IMR-90 (cell line): ENCODE measurements around the gene EPPIN. TPM values are rescaled to one million over a fixed set of nuclear protein-coding genes. Genes with fewer than 3 reads are reported as not detected.

Experiments
- ATAC-seq: fragments of 200-7000 bp; cut with Tn5 transposase; 2 replicates; pipeline ENCODE4 v1.9.1; 2020; ENCODE audit warnings: low read depth, mild to moderate bottlenecking, moderate library complexity
- BruUV-seq: library from RNA; stranded (reverse); fragments of 400-500 nt; replicated peaks from 2 replicates; lab custom pipeline; 2021; lab: Mats Ljungman, UMichigan
- CTCF ChIA-PET: fragments of 300-600 bp; formaldehyde crosslinking; extraction: SDS; loops from one replicate; lab custom pipeline; 2021; ENCODE audit warnings: antibody characterized with exemption; lab: Yijun Ruan, JAX
- POLR2A ChIA-PET: fragments of 300-600 bp; sonication (Branson Sonifier 250); formaldehyde crosslinking; loops from one replicate; lab custom pipeline; 2022; ENCODE audit warnings: antibody characterized with exemption; ENCODE audit not compliant: unreplicated experiment; lab: Charles Lee
- DNase-seq: peaks from one replicate; pipeline ENCODE4 v3.0.0; 2013
- H2AFZ ChIP-seq: replicated peaks from 2 replicates; pipeline ENCODE3; 2013; ENCODE audit warnings: low read length, mild to moderate bottlenecking; ENCODE audit not compliant: poor library complexity
- H2AK5ac ChIP-seq: 2 replicates; pipeline ENCODE4 v1.6.1; 2013; ENCODE audit warnings: low read depth, low read length, inconsistent platforms
- H2AK9ac ChIP-seq: replicated peaks from 2 replicates; pipeline ENCODE3; 2013; ENCODE audit warnings: mild to moderate bottlenecking, low read depth, low read length, moderate library complexity; ENCODE audit not compliant: poor library complexity
- H2BK120ac ChIP-seq: 2 replicates; pipeline ENCODE4 v1.6.1; 2013; ENCODE audit warnings: low read depth, low read length, inconsistent platforms
- H2BK15ac ChIP-seq: 3 replicates; pipeline ENCODE4 v1.6.1; 2013; ENCODE audit warnings: low read depth, low read length, inconsistent platforms
- H2BK20ac ChIP-seq: 2 replicates; pipeline ENCODE4 v1.6.1; 2013; ENCODE audit warnings: low read depth, mild to moderate bottlenecking, inconsistent platforms, low read length, moderate library complexity
- H2BK5ac ChIP-seq: 2 replicates; pipeline ENCODE4 v1.6.1; 2013; ENCODE audit warnings: mild to moderate bottlenecking, low read depth, low read length, inconsistent platforms; ENCODE audit not compliant: poor library complexity, severe bottlenecking
- H3K14ac ChIP-seq: replicated peaks from 2 replicates; pipeline ENCODE4 v1.6.1; 2013; ENCODE audit warnings: low read depth, low read length, inconsistent platforms
- H3K18ac ChIP-seq: 2 replicates; pipeline ENCODE4 v1.6.1; 2013; ENCODE audit warnings: low read depth, low read length, control low read depth
- H3K23ac ChIP-seq: 2 replicates; pipeline ENCODE4 v1.6.1; 2013; ENCODE audit warnings: low read depth, low read length, inconsistent platforms
- H3K27ac ChIP-seq: 2 replicates; pipeline ENCODE4 v1.5.1; 2013; ENCODE audit warnings: mild to moderate bottlenecking, control low read depth, low read length; ENCODE audit not compliant: insufficient read depth
- H3K27me3 ChIP-seq: 2 replicates; pipeline ENCODE4 v1.6.1; 2013; ENCODE audit warnings: low read length; ENCODE audit not compliant: control insufficient read depth, insufficient read depth
- H3K36me3 ChIP-seq: 2 replicates; pipeline ENCODE4 v1.6.1; 2013; ENCODE audit warnings: low read length, mixed read lengths; ENCODE audit not compliant: control insufficient read depth, insufficient read depth
- H3K4ac ChIP-seq: 2 replicates; pipeline ENCODE4 v1.6.1; 2013; ENCODE audit warnings: low read depth, low read length, inconsistent platforms
- H3K4me1 ChIP-seq: 2 replicates; pipeline ENCODE4 v1.6.1; 2013; ENCODE audit warnings: low read length, mixed read lengths; ENCODE audit not compliant: control insufficient read depth, insufficient read depth
- H3K4me2 ChIP-seq: 2 replicates; pipeline ENCODE4 v1.6.1; 2013; ENCODE audit warnings: low read depth, mild to moderate bottlenecking, control low read depth, low read length, moderate library complexity
- H3K4me3 ChIP-seq: 2 replicates; pipeline ENCODE4 v1.5.1; 2013; ENCODE audit warnings: low read depth, mild to moderate bottlenecking, control low read depth, low read length, moderate library complexity; ENCODE audit not compliant: insufficient read depth
- H3K56ac ChIP-seq: 2 replicates; pipeline ENCODE4 v1.6.1; 2013; ENCODE audit warnings: low read length, inconsistent platforms; ENCODE audit not compliant: insufficient read depth; ENCODE audit errors: extremely low read depth
- H3K79me1 ChIP-seq, 2 experiments: 2 replicates each; pipeline ENCODE4 v1.6.1; 2013; ENCODE audit warnings: low read length in 2 of 2, inconsistent platforms in 1 of 2, low read depth in 1 of 2
- H3K9ac ChIP-seq: 2 replicates; pipeline ENCODE4 v1.6.1; 2013; ENCODE audit warnings: low read depth, low read length, control low read depth
- H3K9me1 ChIP-seq: 2 replicates; pipeline ENCODE4 v1.6.1; 2013; ENCODE audit warnings: low read length, inconsistent platforms; ENCODE audit not compliant: insufficient read depth
- H3K9me3 ChIP-seq: 2 replicates; pipeline ENCODE4 v1.6.1; 2013; ENCODE audit warnings: low read length; ENCODE audit not compliant: control insufficient read depth, insufficient read depth
- H4K20me1 ChIP-seq: 2 replicates; pipeline ENCODE4 v1.6.1; 2013; ENCODE audit warnings: low read length, inconsistent platforms; ENCODE audit not compliant: insufficient read depth
- H4K5ac ChIP-seq: 2 replicates; pipeline ENCODE4 v1.6.1; 2013; ENCODE audit warnings: mild to moderate bottlenecking, low read depth, low read length, control low read depth
- H4K8ac ChIP-seq, 2 experiments: 2 replicates each; pipeline ENCODE4 v1.6.1; 2013; ENCODE audit warnings: low read depth in 2 of 2, low read length in 2 of 2, control low read depth in 1 of 2, inconsistent platforms in 1 of 2
- H4K91ac ChIP-seq: 2 replicates; pipeline ENCODE4 v1.6.1; 2013; ENCODE audit warnings: low read depth, low read length, inconsistent platforms; ENCODE audit not compliant: insufficient read depth
- BHLHE40 ChIP-seq: fragments of 150-350 bp; IDR thresholded peaks from 2 replicates; pipeline ENCODE4 v1.6.1; 2016; ENCODE audit warnings: mild to moderate bottlenecking, low read depth, low read length
- CEBPB ChIP-seq: IDR thresholded peaks from 2 replicates; pipeline ENCODE4 v1.6.1; 2012; ENCODE audit warnings: low read depth, low read length, improper control_type of control experiment
- CHD1 ChIP-seq: IDR thresholded peaks from 2 replicates; pipeline ENCODE4 v1.6.1; 2012; ENCODE audit warnings: low read depth, low read length, improper control_type of control experiment
- CTCF ChIP-seq: conservative IDR thresholded peaks from 2 replicates; pipeline ENCODE4 v1.5.1; 2012; ENCODE audit warnings: mild to moderate bottlenecking, low read depth, low read length, improper control_type of control experiment
- ELK1 ChIP-seq: fragments of 150-350 bp; IDR thresholded peaks from 2 replicates; pipeline ENCODE4 v1.6.1; 2016; ENCODE audit warnings: low read depth, mild to moderate bottlenecking, low read length, moderate library complexity, borderline replicate concordance
- FOS ChIP-seq: fragments of 150-350 bp; IDR thresholded peaks from 2 replicates; pipeline ENCODE4 v1.6.1; 2016; ENCODE audit warnings: low read depth, low read length
- MAFK ChIP-seq: IDR thresholded peaks from 2 replicates; pipeline ENCODE4 v1.6.1; 2012; ENCODE audit warnings: low read depth, low read length, improper control_type of control experiment
- MAZ ChIP-seq: IDR thresholded peaks from 2 replicates; pipeline ENCODE4 v1.6.1; 2012; ENCODE audit warnings: low read depth, mild to moderate bottlenecking, low read length, improper control_type of control experiment, moderate library complexity, borderline replicate concordance
- MXI1 ChIP-seq: IDR thresholded peaks from 2 replicates; pipeline ENCODE4 v1.6.1; 2012; ENCODE audit warnings: low read depth, mild to moderate bottlenecking, low read length, moderate library complexity, borderline replicate concordance
- NFE2L2 ChIP-seq: fragments of 150-350 bp; IDR thresholded peaks from 2 replicates; pipeline ENCODE4 v1.6.1; 2016; ENCODE audit warnings: low read depth, mild to moderate bottlenecking, low read length
- POLR2A ChIP-seq: IDR thresholded peaks from 2 replicates; pipeline ENCODE4 v1.6.1; 2012; ENCODE audit warnings: mild to moderate bottlenecking, low read depth, low read length
- RAD21 ChIP-seq: IDR thresholded peaks from 2 replicates; pipeline ENCODE4 v1.6.1; 2012; ENCODE audit warnings: low read length, improper control_type of control experiment
- RCOR1 ChIP-seq: IDR thresholded peaks from 2 replicates; pipeline ENCODE4 v1.6.1; 2012; ENCODE audit warnings: mild to moderate bottlenecking, low read length, improper control_type of control experiment; ENCODE audit not compliant: insufficient replicate concordance
- RFX5 ChIP-seq: IDR thresholded peaks from 2 replicates; pipeline ENCODE4 v1.8.0; 2012; ENCODE audit warnings: low read depth, mild to moderate bottlenecking, low read length, moderate library complexity
- SMC3 ChIP-seq: fragments of 150-350 bp; IDR thresholded peaks from 2 replicates; pipeline ENCODE4 v1.6.1; 2016; ENCODE audit warnings: low read depth, mild to moderate bottlenecking, antibody characterized with exemption, low read length, moderate library complexity
- USF2 ChIP-seq: fragments of 150-350 bp; IDR thresholded peaks from 2 replicates; pipeline ENCODE4 v1.6.1; 2017; ENCODE audit warnings: mild to moderate bottlenecking, antibody characterized with exemption, low read length, low read depth
- WGBS, 2 experiments: methylation state at CpG; one replicate each; pipeline versions ENCODE4 v1.1.5 to v1.1.7; 2013; ENCODE audit warnings: missing lambda C conversion rate in 2 of 2; ENCODE audit not compliant: insufficient read length in 1 of 2; ENCODE audit errors: extremely low coverage in 2 of 2; 5-methylcytosine and 5-hydroxymethylcytosine counted together
- dilution Hi-C: fragments of 300-500 bp; cut with HindIII; formaldehyde crosslinking; loops from one replicate; pipeline ENCODE4 v1.14.3; 2018; ENCODE audit warnings: low sequenced_read_pairs; ENCODE audit not compliant: unreplicated experiment
- in situ Hi-C: fragments of 300-500 bp; cut with MboI; formaldehyde crosslinking; loops from 3 replicates; pipeline ENCODE4 v1.14.3; 2019; ENCODE audit warnings: low sequenced_read_pairs, inconsistent platforms, mixed read lengths
- intact Hi-C: fragments of 100-400 bp; cut with micrococcal nuclease; formaldehyde crosslinking; loops from 2 replicates; pipeline ENCODE4 v1.10.0; 2022
- polyA plus RNA-seq, 3 experiments: library from polyadenylated mRNA; depleted of rRNA; stranded (reverse); fragments of >200 nt; gene quantifications; 2 replicates each; pipeline ENCODE4 v1.2.3, GENCODE V29; 2012; ENCODE audit warnings: low replicate concordance in 1 of 3
- total RNA-seq: library from RNA; depleted of rRNA; stranded (reverse); fragments of >200 nt; gene quantifications from 2 replicates; pipeline ENCODE4 v1.2.3, GENCODE V29; 2012

The EPPIN gene
- total and polyA plus RNA-seq, 2 of the 4 experiments (the other 2 are of a cell fraction), result not detected

GRCh38 chr20:45545754-45546453 is 1.3 kb downstream of the EPPIN start:
- ATAC-seq, result peak; percentile 69
- no peaks in the 10 kb centered on the region for H4K20me1 ChIP-seq
- no peak overlapping the region for H2BK20ac ChIP-seq
- H3K9me1 ChIP-seq, result no peaks in the 10 kb centered on the region
- H2AFZ ChIP-seq, result no peak overlapping the region
- no peak overlapping the region for H3K27ac ChIP-seq
- no peak overlapping the region for H3K14ac ChIP-seq
- H3K56ac ChIP-seq, result no peak overlapping the region
- WGBS, 2 experiments, result no CpG with 5 or more reads among the region's 5 CpGs
- no peak overlapping the region for H2AK5ac ChIP-seq
- H3K27me3 ChIP-seq, result peaks cover 5% of the 10 kb centered on the region
- no TSS peak for BruUV-seq
- no peak overlapping the region for H3K4me2 ChIP-seq
- no peak overlapping the region for H4K91ac ChIP-seq
- no peaks in the 10 kb centered on the region for H3K79me1 ChIP-seq
- peak; percentile 37 for DNase-seq
- H4K8ac ChIP-seq, result no peak overlapping the region
- no peak overlapping the region for H3K18ac ChIP-seq
- in situ Hi-C loops, result loop anchor here (25.0 kb wide), 1 partner anchor 216 kb away; no protein-coding TSS in a partner anchor
- H3K36me3 ChIP-seq, result no peaks in the 10 kb centered on the region
- H4K5ac ChIP-seq, result no peak overlapping the region
- H3K23ac ChIP-seq, result no peak overlapping the region
- no peak overlapping the region for H2BK5ac ChIP-seq
- ChIA-PET POLR2A (no interaction called here), CTCF (no interaction called here)
- no peak overlapping the region for H2BK15ac ChIP-seq
- intact Hi-C loops, result loop anchor here (1.0 to 10.0 kb wide), 2 partner anchors 225 to 469 kb away; no protein-coding TSS in a partner anchor
- dilution Hi-C loops, result no loop called here
- H2AK9ac ChIP-seq, result no peak overlapping the region
- H2BK120ac ChIP-seq, result no peak overlapping the region
- no peak for TF ChIP-seq RFX5
- no peak for TF ChIP-seq ELK1
- peak; percentile 65 for TF ChIP-seq RAD21
- TF ChIP-seq CHD1, result no peak
- TF ChIP-seq MAFK, result no peak
- TF ChIP-seq SMC3, result 0 out of 2 replicates have a peak, but pooled peaks have one; percentile 14
- peak; percentile 56 for TF ChIP-seq CTCF
- TF ChIP-seq MAZ, result no peak
- no peak for TF ChIP-seq NFE2L2
- TF ChIP-seq RCOR1, result no peak
- TF ChIP-seq BHLHE40, result no peak
- TF ChIP-seq POLR2A, result no peak
- no peak for TF ChIP-seq FOS
- no peak for TF ChIP-seq MXI1
- TF ChIP-seq CEBPB, result no peak
- no peak for TF ChIP-seq USF2
- H3K9me3 ChIP-seq, result no peaks in the 10 kb centered on the region
- no peak overlapping the region for H3K4me3 ChIP-seq
- no peak overlapping the region for H3K4ac ChIP-seq
- no peak overlapping the region for H3K9ac ChIP-seq
- no peaks in the 10 kb centered on the region for H3K4me1 ChIP-seq
